Measurements from ENCODE around the gene MAMLD1.

The MAMLD1 gene

GRCh38 chrX:150465881-150466775 lies 103.0 kb downstream of the MAMLD1 start:
- Histone ChIP-seq H3K4me1 (ENCODE audit: control insufficient read depth, insufficient read depth, low read length, poor library complexity, severe bottlenecking) (no peaks in the 10 kb centered on the region), H3K4me3 (ENCODE audit: insufficient read depth, low read depth, low read length, poor library complexity, severe bottlenecking) (no peak overlapping the region), H3K36me3 (ENCODE audit: control insufficient read depth, insufficient read depth, low read length) (no peaks in the 10 kb centered on the region), H3K27me3 (replicated peaks; ENCODE audit: control insufficient read depth, insufficient read depth, low read length, poor library complexity, severe bottlenecking) (no peaks in the 10 kb centered on the region), H3K9me3 (ENCODE audit: control insufficient read depth, low read length) (no peaks in the 10 kb centered on the region), H3K27ac (ENCODE audit: insufficient read depth, low read length, poor library complexity, severe bottlenecking) (no peak overlapping the region)
- DNase-seq = no peak

- no peaks in the 10 kb centered on the region for H3K9me3 ChIP-seq (ENCODE audit: control insufficient read depth, low read length)
- H3K4me1 ChIP-seq (ENCODE audit: control insufficient read depth, insufficient read depth, low read length, poor library complexity, severe bottlenecking) = no peaks in the 10 kb centered on the region
- H3K36me3 ChIP-seq (ENCODE audit: control insufficient read depth, insufficient read depth, low read length) = no peaks in the 10 kb centered on the region
- no peak overlapping the region for H3K4me3 ChIP-seq (ENCODE audit: insufficient read depth, low read depth, low read length, poor library complexity, severe bottlenecking)
- no peaks in the 10 kb centered on the region for H3K27me3 ChIP-seq (replicated peaks; ENCODE audit: control insufficient read depth, insufficient read depth, low read length, poor library complexity, severe bottlenecking)
- H3K27ac ChIP-seq (ENCODE audit: insufficient read depth, low read length, poor library complexity, severe bottlenecking) = no peak overlapping the region
- no peak for DNase-seq
Observed at GRCh38 chrX:150472306-150472705, 109.2 kb downstream of the MAMLD1 start.

- no peak for DNase-seq
- no peaks in the 10 kb centered on the region for H3K4me1 ChIP-seq (ENCODE audit: control insufficient read depth, insufficient read depth, low read length, poor library complexity, severe bottlenecking)
Observed at GRCh38 chrX:150473371-150473770, 110.3 kb downstream of the MAMLD1 start.

GRCh38 chrX:150475461-150475860 lies 112.3 kb downstream of the MAMLD1 start:
- H3K9me3 ChIP-seq (ENCODE audit: control insufficient read depth, low read length) = no peaks in the 10 kb centered on the region
- no peak for DNase-seq
- H3K4me3 ChIP-seq (ENCODE audit: insufficient read depth, low read depth, low read length, poor library complexity, severe bottlenecking) = no peak overlapping the region

More at GRCh38 chrX:150473371-150473770, 110.3 kb downstream of the MAMLD1 start:
- Histone ChIP-seq H3K36me3 (ENCODE audit: control insufficient read depth, insufficient read depth, low read length) (no peaks in the 10 kb centered on the region), H3K9me3 (ENCODE audit: control insufficient read depth, low read length) (no peaks in the 10 kb centered on the region), H3K27me3 (replicated peaks; ENCODE audit: control insufficient read depth, insufficient read depth, low read length, poor library complexity, severe bottlenecking) (no peaks in the 10 kb centered on the region), H3K4me3 (ENCODE audit: insufficient read depth, low read depth, low read length, poor library complexity, severe bottlenecking) (no peak overlapping the region), H3K27ac (ENCODE audit: insufficient read depth, low read length, poor library complexity, severe bottlenecking) (no peak overlapping the region)

GRCh38 chrX:150476164-150476699 lies 113.1 kb downstream of the MAMLD1 start:
- Histone ChIP-seq H3K4me1 (ENCODE audit: control insufficient read depth, insufficient read depth, low read length, poor library complexity, severe bottlenecking) (peaks cover 4% of the 10 kb centered on the region), H3K27me3 (replicated peaks; ENCODE audit: control insufficient read depth, insufficient read depth, low read length, poor library complexity, severe bottlenecking) (no peaks in the 10 kb centered on the region), H3K4me3 (ENCODE audit: insufficient read depth, low read depth, low read length, poor library complexity, severe bottlenecking) (no peak overlapping the region), H3K36me3 (ENCODE audit: control insufficient read depth, insufficient read depth, low read length) (no peaks in the 10 kb centered on the region), H3K9me3 (ENCODE audit: control insufficient read depth, low read length) (no peaks in the 10 kb centered on the region), H3K27ac (ENCODE audit: insufficient read depth, low read length, poor library complexity, severe bottlenecking) (no peak overlapping the region)
- DNase-seq = no peak

More at GRCh38 chrX:150475461-150475860, 112.3 kb downstream of the MAMLD1 start:
- no peak overlapping the region for H3K27ac ChIP-seq (ENCODE audit: insufficient read depth, low read length, poor library complexity, severe bottlenecking)
- no peaks in the 10 kb centered on the region for H3K36me3 ChIP-seq (ENCODE audit: control insufficient read depth, insufficient read depth, low read length)
- H3K27me3 ChIP-seq (replicated peaks; ENCODE audit: control insufficient read depth, insufficient read depth, low read length, poor library complexity, severe bottlenecking) = no peaks in the 10 kb centered on the region
- peaks cover 4% of the 10 kb centered on the region for H3K4me1 ChIP-seq (ENCODE audit: control insufficient read depth, insufficient read depth, low read length, poor library complexity, severe bottlenecking)

DNA sequence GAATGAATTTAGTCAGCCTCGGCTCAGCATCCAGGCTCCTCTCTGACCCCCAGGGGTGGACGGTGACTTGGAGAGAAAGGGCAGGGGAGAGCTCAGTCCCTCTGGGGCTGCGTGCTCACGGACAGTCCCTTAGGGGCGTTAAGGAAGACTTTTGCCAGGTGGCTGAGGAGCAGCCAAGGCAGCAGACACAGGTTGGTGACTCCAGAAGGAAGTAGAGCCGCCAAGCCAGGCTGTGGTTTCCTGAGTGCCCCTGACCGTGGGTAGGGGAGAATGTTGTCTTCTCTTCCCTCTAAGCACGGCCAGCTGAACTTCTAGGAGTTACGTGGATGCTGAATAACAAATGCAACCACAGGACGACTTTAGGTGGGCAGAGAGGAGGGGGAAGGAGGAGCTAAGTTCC lies 114.3 kb downstream of the MAMLD1 start:
- no peaks in the 10 kb centered on the region for H3K9me3 ChIP-seq (ENCODE audit: control insufficient read depth, low read length)
- H3K27me3 ChIP-seq (replicated peaks; ENCODE audit: control insufficient read depth, insufficient read depth, low read length, poor library complexity, severe bottlenecking) = no peaks in the 10 kb centered on the region
- DNase-seq = no peak
- peaks cover 4% of the 10 kb centered on the region for H3K4me1 ChIP-seq (ENCODE audit: control insufficient read depth, insufficient read depth, low read length, poor library complexity, severe bottlenecking)
- H3K4me3 ChIP-seq (ENCODE audit: insufficient read depth, low read depth, low read length, poor library complexity, severe bottlenecking) = no peak overlapping the region
- H3K27ac ChIP-seq (ENCODE audit: insufficient read depth, low read length, poor library complexity, severe bottlenecking) = no peak overlapping the region
- no peaks in the 10 kb centered on the region for H3K36me3 ChIP-seq (ENCODE audit: control insufficient read depth, insufficient read depth, low read length)

- peaks cover 4% of the 10 kb centered on the region for H3K4me1 ChIP-seq (ENCODE audit: control insufficient read depth, insufficient read depth, low read length, poor library complexity, severe bottlenecking)
- peak overlapping the region; percentile 53 for H3K27ac ChIP-seq (ENCODE audit: insufficient read depth, low read length, poor library complexity, severe bottlenecking)
- no peaks in the 10 kb centered on the region for H3K36me3 ChIP-seq (ENCODE audit: control insufficient read depth, insufficient read depth, low read length)
- no peaks in the 10 kb centered on the region for H3K27me3 ChIP-seq (replicated peaks; ENCODE audit: control insufficient read depth, insufficient read depth, low read length, poor library complexity, severe bottlenecking)
- no peak for DNase-seq
- no peaks in the 10 kb centered on the region for H3K9me3 ChIP-seq (ENCODE audit: control insufficient read depth, low read length)
- peak overlapping the region; percentile 24 for H3K4me3 ChIP-seq (ENCODE audit: insufficient read depth, low read depth, low read length, poor library complexity, severe bottlenecking)
Observed at GRCh38 chrX:150478496-150479492, 115.7 kb downstream of the MAMLD1 start.

DNA sequence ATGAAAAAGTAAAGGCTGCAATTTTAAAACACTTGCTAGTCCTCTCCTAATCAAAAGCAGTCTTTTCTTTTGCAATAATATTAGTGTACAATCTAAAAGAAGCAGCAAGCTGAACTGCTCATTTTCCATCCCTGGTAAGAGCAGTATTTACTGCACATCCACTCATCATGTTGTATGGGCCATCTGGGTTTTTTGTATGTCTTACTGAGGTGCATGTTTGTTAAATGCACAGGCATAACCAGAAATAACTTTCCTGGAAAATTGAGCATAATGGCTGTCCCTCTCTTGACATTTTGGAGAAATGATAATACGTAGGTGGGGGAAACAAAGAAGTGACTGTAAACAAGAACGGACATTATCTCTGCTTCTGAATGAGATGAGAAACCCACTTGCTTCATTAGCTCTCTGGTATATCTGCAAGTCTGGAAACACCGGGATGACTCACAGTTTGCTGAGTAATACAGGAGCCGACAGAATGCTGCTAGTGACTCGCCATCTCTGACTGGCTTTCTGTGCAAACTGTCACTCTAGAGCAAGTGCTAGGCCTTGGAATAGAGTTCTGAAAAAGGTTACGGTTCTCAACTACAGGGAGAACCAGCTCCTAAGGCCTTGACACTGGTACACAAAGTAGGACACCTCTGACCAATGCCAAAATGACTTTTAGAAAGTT lies 119.6 kb downstream of the MAMLD1 start:
- DNase-seq = no peak
- no peaks in the 10 kb centered on the region for H3K9me3 ChIP-seq (ENCODE audit: control insufficient read depth, low read length)

DNA sequence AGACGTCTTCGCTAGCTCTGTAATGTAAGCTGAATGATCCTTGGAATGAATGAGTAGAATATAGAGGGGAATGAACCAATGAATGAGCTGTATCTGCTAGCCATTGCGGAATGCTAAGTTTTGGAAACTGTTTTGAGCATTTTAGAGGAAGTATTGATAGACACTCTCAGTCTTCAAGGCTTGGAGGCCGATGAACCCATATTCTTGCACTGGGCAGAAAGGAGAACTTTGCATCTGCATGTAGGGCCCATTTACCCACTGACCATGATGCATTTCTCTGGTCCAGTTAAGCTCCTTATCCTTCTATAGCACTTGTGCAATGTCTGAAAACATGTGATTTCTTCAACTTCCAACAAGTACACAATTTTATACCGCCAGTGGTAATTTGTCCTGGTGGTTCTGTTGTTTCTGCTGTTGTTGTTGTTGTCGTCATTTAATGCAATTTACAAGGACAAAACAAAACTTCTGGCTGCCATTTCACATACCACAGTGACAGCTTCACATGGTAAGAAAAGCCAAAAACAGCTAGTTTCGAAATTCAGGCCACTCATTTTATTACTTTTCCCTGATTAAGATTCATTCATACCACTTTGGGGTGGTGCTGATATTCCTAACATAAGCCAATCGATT lies 120.4 kb downstream of the MAMLD1 start:
- H3K27ac ChIP-seq (ENCODE audit: insufficient read depth, low read length, poor library complexity, severe bottlenecking) = no peak overlapping the region
- no peaks in the 10 kb centered on the region for H3K27me3 ChIP-seq (replicated peaks; ENCODE audit: control insufficient read depth, insufficient read depth, low read length, poor library complexity, severe bottlenecking)
- no peak overlapping the region for H3K4me3 ChIP-seq (ENCODE audit: insufficient read depth, low read depth, low read length, poor library complexity, severe bottlenecking)
- H3K9me3 ChIP-seq (ENCODE audit: control insufficient read depth, low read length) = no peaks in the 10 kb centered on the region
- peaks cover 4% of the 10 kb centered on the region for H3K4me1 ChIP-seq (ENCODE audit: control insufficient read depth, insufficient read depth, low read length, poor library complexity, severe bottlenecking)
- no peak for DNase-seq
- H3K36me3 ChIP-seq (ENCODE audit: control insufficient read depth, insufficient read depth, low read length) = no peaks in the 10 kb centered on the region

More for the DNA sequence above, 119.6 kb downstream of the MAMLD1 start:
- no peaks in the 10 kb centered on the region for H3K36me3 ChIP-seq (ENCODE audit: control insufficient read depth, insufficient read depth, low read length)
- H3K27me3 ChIP-seq (replicated peaks; ENCODE audit: control insufficient read depth, insufficient read depth, low read length, poor library complexity, severe bottlenecking) = no peaks in the 10 kb centered on the region
- no peak overlapping the region for H3K4me3 ChIP-seq (ENCODE audit: insufficient read depth, low read depth, low read length, poor library complexity, severe bottlenecking)
- H3K27ac ChIP-seq (ENCODE audit: insufficient read depth, low read length, poor library complexity, severe bottlenecking) = no peak overlapping the region
- peaks cover 4% of the 10 kb centered on the region for H3K4me1 ChIP-seq (ENCODE audit: control insufficient read depth, insufficient read depth, low read length, poor library complexity, severe bottlenecking)
